Measurements from ENCODE around the gene DOLPP1.
"Not testable (repeated sequence)": the region's sequence is repeated elsewhere in the genome, so short reads cannot be mapped to it uniquely, and the experiment has no call there.

DOLPP1 gene

GRCh38 chr9:129080601-129081387, at the start of gene DOLPP1:
DOLPP1 (plus strand) TSS chr9:129081111; CDS start chr9:129081132, 21 bp downstream.
- DNase-seq, result peak; percentile 98

GRCh38 chr9:129031514-129031913, 49.4 kb upstream of the DOLPP1 start:
- no peak for DNase-seq

GRCh38 chr9:129032541-129033159, 48.3 kb upstream of the DOLPP1 start:
- no peak for DNase-seq

- DNase-seq, result no peak
Measured at GRCh38 chr9:129033216-129033615, 47.7 kb upstream of the DOLPP1 start.

GRCh38 chr9:129035838-129036237, 45.1 kb upstream of the DOLPP1 start:
- DNase-seq, result not testable (repeated sequence)

- peak; percentile 95 for DNase-seq
Measured at GRCh38 chr9:129036241-129036922, 44.5 kb upstream of the DOLPP1 start, which contains the start of gene MIGA2. MIGA2 (plus strand) TSS chr9:129036626; CDS start chr9:129040595, 3,969 bp downstream.

GRCh38 chr9:129036923-129037766, 43.8 kb upstream of the DOLPP1 start:
- DNase-seq, result no peak

- DNase-seq, result no peak
Measured at GRCh38 chr9:129037767-129038098, 43.2 kb upstream of the DOLPP1 start.

GRCh38 chr9:129038109-129038852, 42.6 kb upstream of the DOLPP1 start:
- no peak for DNase-seq

GRCh38 chr9:129040113-129040643, 40.7 kb upstream of the DOLPP1 start:
- no peak for DNase-seq

GRCh38 chr9:129042016-129042415, 38.9 kb upstream of the DOLPP1 start:
- DNase-seq, result no peak

GRCh38 chr9:129052592-129052991, 28.3 kb upstream of the DOLPP1 start:
- no peak for DNase-seq

- no peak for DNase-seq
Measured at GRCh38 chr9:129053020-129053419, 27.9 kb upstream of the DOLPP1 start.

- DNase-seq, result no peak
Measured at GRCh38 chr9:129054163-129054851, 26.6 kb upstream of the DOLPP1 start.

GRCh38 chr9:129058965-129059795, 21.7 kb upstream of the DOLPP1 start:
- DNase-seq, result no peak

- no peak for DNase-seq
Measured at GRCh38 chr9:129059796-129060785, 20.8 kb upstream of the DOLPP1 start.

GRCh38 chr9:129060991-129061390, 19.9 kb upstream of the DOLPP1 start:
- DNase-seq, result no peak

- no peak for DNase-seq
Measured at GRCh38 chr9:129063061-129063460, 17.9 kb upstream of the DOLPP1 start.

- no peak for DNase-seq
Measured at GRCh38 chr9:129064499-129064908, 16.4 kb upstream of the DOLPP1 start.
